HG03066 (cell line): ENCODE data around the gene HPSE2.
A peak's percentile ranks its signal among the peaks of the same experiment; 100 is the strongest.

Experiments
- ATAC-seq: cut with Tn5 transposase; IDR thresholded peaks from one replicate; pipeline ENCODE4 v1.9.1; 2021; ENCODE audit warnings: low read depth; ENCODE audit not compliant: unreplicated experiment

The HPSE2 gene

GRCh38 chr10:98477861-98478260 lies 757.8 kb downstream of the HPSE2 start:
- ATAC-seq: no peak

GRCh38 chr10:98474628-98475027 lies 761.0 kb downstream of the HPSE2 start:
- ATAC-seq: peak; percentile 51

GRCh38 chr10:98472196-98472595 lies 763.5 kb downstream of the HPSE2 start:
- no peak for ATAC-seq

- ATAC-seq: no peak
These were observed 764.8 kb downstream of the HPSE2 start for GRCh38 chr10:98470850-98471249.

GRCh38 chr10:98469001-98469931 lies 766.4 kb downstream of the HPSE2 start:
- no peak for ATAC-seq

- peak; percentile 97 for ATAC-seq
These were observed 767.9 kb downstream of the HPSE2 start for GRCh38 chr10:98467506-98468318.

GRCh38 chr10:98466861-98467505 lies 768.7 kb downstream of the HPSE2 start:
- no peak for ATAC-seq

- ATAC-seq: no peak
These were observed 769.8 kb downstream of the HPSE2 start for GRCh38 chr10:98465866-98466265.

- no peak for ATAC-seq
These were observed 771.5 kb downstream of the HPSE2 start for GRCh38 chr10:98463976-98464754.

GRCh38 chr10:98463016-98463415 lies 772.6 kb downstream of the HPSE2 start:
- no peak for ATAC-seq

GRCh38 chr10:98461500-98461842 lies 774.2 kb downstream of the HPSE2 start:
- ATAC-seq: no peak

GRCh38 chr10:98460837-98461499 lies 774.7 kb downstream of the HPSE2 start:
- ATAC-seq: no peak

GRCh38 chr10:98458809-98459784 lies 776.6 kb downstream of the HPSE2 start:
- no peak for ATAC-seq

GRCh38 chr10:98457721-98458120 lies 777.9 kb downstream of the HPSE2 start:
- no peak for ATAC-seq

GRCh38 chr10:98456686-98457482 lies 778.8 kb downstream of the HPSE2 start:
- no peak for ATAC-seq

- no peak for ATAC-seq
These were observed 779.5 kb downstream of the HPSE2 start for GRCh38 chr10:98456043-98456570.

- no peak for ATAC-seq
These were observed 781.9 kb downstream of the HPSE2 start for GRCh38 chr10:98453729-98454128.

GRCh38 chr10:98450618-98451017 lies 785.0 kb downstream of the HPSE2 start:
- no peak for ATAC-seq
